Fibroblast of pulmonary artery (primary cell): ENCODE data around the gene TMEM233.

Source experiments
- DNase-seq: peaks from one replicate; pipeline ENCODE4 v3.0.0-alpha.2; 2010; ENCODE audit warnings: low read depth
- H3K4me3 ChIP-seq: replicated peaks from 2 replicates; pipeline ENCODE4 v1.5.1; 2011; ENCODE audit warnings: low read depth, mild to moderate bottlenecking, control low read depth, low read length, moderate library complexity
- TF ChIP-seq, protein P1 (sequence below): IDR thresholded peaks from 2 replicates; pipeline ENCODE4 v1.5.1; 2011; ENCODE audit warnings: mild to moderate bottlenecking, control low read depth, low read length, inconsistent platforms; ENCODE audit errors: missing control alignments

The TMEM233 gene

DNA sequence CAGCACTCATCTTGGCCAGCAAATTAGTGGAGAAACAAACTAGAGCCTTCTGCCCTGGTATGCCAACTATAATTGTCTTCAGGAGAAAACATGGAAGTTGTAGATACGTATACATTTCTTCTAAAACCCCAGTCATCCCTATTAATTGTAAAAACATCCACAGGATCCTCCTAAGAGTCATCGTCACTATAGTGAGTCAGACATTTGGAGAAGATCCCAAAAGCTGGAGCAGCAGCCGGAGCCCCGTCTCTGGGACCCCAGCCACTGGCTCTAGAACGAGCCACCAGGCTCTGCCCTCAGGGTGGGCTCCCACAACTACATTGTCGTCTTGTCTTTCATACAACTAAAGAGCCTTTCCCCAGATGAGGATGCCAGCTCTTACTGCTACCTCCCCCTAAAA lies 89.8 kb downstream of the TMEM233 start:
- DNase-seq, result peak; percentile 35
- H3K4me3 ChIP-seq, result no peak overlapping the region
- TF ChIP-seq, protein P1, sequence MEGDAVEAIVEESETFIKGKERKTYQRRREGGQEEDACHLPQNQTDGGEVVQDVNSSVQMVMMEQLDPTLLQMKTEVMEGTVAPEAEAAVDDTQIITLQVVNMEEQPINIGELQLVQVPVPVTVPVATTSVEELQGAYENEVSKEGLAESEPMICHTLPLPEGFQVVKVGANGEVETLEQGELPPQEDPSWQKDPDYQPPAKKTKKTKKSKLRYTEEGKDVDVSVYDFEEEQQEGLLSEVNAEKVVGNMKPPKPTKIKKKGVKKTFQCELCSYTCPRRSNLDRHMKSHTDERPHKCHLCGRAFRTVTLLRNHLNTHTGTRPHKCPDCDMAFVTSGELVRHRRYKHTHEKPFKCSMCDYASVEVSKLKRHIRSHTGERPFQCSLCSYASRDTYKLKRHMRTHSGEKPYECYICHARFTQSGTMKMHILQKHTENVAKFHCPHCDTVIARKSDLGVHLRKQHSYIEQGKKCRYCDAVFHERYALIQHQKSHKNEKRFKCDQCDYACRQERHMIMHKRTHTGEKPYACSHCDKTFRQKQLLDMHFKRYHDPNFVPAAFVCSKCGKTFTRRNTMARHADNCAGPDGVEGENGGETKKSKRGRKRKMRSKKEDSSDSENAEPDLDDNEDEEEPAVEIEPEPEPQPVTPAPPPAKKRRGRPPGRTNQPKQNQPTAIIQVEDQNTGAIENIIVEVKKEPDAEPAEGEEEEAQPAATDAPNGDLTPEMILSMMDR, result no peak

DNA sequence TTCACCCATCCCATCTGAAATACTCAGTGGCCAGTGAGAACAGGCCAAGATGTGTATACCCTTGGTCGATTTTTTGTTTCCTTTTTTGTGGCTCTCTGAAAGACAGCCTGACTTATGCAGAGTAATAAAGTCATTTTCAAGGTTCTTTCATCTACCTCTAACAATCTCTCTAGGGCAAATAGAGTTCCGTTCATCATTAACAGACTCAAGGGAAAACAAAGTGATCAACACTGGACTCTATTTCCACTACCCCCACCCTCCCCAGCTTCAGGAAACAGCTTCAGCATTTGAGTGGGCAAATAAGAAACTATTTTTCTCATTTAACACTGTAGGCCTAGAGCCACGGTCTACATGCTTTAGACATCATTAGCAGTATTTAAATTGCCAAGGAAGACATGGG lies 90.2 kb downstream of the TMEM233 start:
- no peak for DNase-seq
- H3K4me3 ChIP-seq, result no peak overlapping the region
- TF ChIP-seq, protein P1, result no peak

DNA sequence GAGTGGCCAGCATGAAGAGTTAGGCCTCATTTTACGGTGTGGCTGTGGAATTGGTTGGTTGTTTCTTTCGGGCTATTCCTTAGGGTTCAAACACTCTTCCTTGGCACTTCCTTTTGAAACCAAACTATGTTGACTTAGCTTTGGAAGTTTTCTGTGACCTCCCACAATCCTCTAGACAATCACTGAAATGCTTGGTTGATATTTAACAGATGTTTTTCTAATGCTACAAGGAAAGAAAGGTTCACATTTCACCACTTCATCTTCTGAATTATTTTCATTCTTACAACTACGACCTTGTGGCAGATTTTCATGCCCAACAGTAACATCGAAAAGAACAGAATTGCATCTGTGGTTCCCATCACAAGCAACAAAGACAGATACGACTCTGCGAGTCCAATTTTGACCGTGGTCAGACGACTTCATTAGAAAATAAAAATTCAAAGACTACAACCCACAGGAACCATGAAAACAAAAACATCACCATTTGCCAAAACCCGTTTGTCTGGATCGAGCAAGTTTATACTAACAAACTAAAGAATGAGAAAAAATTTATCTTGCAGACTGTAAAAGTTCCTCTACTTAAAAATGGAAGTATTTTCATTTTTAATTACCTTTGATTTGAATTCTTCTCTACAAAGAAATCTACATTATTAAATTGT lies 91.3 kb downstream of the TMEM233 start:
- TF ChIP-seq, protein P1, result no peak
- DNase-seq, result no peak
- H3K4me3 ChIP-seq, result no peak overlapping the region

DNA sequence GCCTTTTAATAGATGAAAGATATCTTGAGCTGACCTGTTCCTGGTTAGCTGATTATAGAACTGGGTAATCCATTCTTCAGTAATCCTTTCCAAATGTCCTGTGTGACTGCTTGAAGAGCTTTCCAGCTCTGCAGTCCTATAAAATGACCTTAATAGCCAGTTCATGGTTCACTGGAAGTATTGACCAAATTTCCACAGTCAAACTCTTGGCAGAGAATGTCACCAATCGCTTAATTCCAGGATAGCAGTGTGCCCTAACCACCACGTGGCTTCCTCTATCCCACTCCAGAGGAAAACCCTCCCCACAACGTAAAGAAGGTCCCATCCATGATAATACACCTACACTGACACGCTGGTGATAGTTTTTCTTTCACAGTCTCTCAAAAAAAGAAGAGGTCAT lies 91.8 kb downstream of the TMEM233 start:
- DNase-seq, result no peak
- no peak overlapping the region for H3K4me3 ChIP-seq
- TF ChIP-seq, protein P1, result no peak

DNA sequence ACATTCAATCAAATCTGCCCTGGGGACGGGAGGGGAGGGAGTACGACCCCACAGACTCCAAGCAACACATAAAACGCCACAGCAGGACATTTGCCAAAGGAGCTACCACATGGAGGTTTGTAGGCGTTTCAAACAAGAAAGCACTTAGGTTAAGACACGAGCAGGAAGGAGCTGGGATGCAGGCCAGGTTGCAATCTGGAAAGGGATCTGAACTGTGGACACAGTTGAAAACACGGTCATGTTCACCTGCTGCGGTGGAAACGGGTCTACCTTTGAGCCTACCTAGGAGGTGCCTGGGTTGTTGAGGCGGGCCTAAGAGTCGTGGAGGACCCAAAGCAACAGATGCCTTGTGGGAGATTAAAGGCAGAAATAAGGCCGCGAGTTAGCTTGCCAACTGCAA lies 92.8 kb downstream of the TMEM233 start:
- no peak for DNase-seq
- TF ChIP-seq, protein P1, result no peak
- no peak overlapping the region for H3K4me3 ChIP-seq

DNA sequence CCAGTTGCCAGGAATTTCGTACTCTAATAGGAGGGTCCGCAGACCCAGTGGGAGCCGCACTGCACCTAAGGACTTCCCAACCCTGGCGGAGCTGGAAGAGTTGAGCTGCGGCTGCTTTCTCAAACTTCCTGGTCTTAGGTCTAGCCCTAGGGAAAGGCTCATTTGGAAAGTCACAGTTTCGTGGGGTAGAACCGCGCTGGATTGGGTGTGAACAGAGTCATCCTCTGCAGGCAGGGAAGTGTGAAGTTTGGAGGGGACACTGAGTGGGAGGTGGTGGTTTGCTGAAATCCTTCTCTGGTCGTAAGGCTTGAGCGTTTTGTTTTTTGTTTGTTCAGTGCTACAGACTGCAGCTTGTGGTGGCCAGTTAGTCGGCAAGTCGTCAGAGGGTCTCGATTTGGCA lies 93.2 kb downstream of the TMEM233 start:
- TF ChIP-seq, protein P1, result no peak
- H3K4me3 ChIP-seq, result no peak overlapping the region
- no peak for DNase-seq

DNA sequence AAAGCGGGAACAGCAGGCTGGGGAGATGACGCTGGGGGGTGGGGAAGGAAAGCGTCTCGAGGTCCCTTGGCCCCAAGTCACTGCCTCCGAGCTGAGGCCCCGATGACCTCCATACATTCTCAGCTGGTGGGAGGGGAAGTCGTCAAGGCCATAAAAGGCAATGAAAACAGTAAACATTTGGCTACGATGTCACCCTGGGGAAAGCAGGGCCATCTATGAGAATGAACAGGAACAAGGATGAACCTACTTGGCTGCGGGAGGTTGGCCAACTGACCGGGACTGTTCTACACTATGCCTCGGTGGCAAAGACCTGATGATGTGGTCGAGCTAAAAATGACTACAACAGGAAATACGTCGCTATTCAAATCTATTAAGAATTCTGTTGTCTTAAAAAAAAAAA lies 93.8 kb downstream of the TMEM233 start:
- TF ChIP-seq, protein P1, result no peak
- no peak for DNase-seq
- no peak overlapping the region for H3K4me3 ChIP-seq
